ENCODE measurements around the gene NXF1.
"Not testable (repeated sequence)": the region's sequence is repeated elsewhere in the genome, so short reads cannot be mapped to it uniquely, and the experiment has no call there.

The NXF1 gene

GRCh38 chr11:62831520-62832335 is 26.5 kb upstream of the NXF1 start, which contains the start of gene STX5:
STX5 (minus strand) TSS chr11:62832051; CDS start chr11:62831243, 808 bp downstream.
- DNase-seq = peak; percentile 98

- DNase-seq = no peak
Observed at GRCh38 chr11:62830904-62831519, 25.8 kb upstream of the NXF1 start.

DNA sequence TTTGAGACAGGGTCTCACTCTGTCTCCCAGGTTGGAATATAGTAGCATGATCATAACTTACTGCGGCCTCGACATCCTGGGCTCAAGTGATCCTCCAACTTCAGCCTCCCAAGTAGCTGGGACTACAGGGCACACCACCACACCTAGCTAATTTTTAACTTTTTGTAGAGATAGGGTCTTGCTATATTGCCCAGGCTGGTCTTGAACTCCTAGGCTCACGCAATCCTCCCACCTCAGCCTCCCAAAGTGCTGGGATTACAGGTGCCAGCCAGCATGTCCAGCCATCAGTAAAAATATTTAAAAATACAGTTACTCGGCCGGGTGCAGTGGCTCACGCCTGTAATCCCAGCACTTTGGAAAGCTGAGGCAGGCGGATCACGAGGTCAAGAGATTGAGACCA is 22.9 kb upstream of the NXF1 start:
- DNase-seq = not testable (repeated sequence)

DNA sequence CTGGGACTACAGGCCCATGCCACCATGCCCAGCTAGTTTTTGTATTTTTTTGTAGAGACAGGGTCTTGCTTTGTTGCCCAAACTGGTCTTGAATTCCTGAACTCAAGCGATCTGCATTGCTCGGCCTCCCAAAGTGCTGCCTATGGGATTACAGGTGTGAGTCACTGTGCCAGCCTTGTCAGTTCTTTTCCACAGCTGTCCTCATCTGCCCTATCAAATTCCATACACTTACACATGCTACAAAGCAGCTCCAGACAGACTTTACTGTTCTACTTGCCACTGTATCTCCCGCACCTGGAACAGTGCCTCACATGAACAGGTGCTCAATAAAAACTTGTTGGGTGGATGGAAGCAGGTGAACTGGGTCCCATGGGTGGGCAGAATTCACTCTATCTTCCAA is 18.4 kb upstream of the NXF1 start:
- no peak for DNase-seq

DNA sequence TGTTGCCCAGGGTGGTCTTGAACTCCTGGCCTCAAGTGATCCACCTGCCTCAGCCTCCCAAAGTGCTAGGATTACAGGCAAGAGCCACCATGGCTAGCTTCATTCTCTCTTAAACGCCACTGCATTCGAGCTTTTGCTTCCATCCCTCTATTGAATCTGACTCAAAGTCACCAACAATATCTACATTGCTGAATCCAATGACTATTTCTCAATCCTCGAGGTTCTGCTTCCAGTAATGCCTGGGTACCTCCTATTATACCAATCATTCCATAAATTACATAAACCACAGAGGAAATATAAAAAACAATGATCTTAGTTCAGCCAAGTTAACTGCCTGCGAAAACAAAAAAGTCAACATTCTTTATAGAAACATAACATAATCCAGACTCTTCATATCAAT is 11.9 kb upstream of the NXF1 start:
- DNase-seq = no peak

- no peak for DNase-seq
Observed at GRCh38 chr11:62816557-62816956, 11.3 kb upstream of the NXF1 start.

DNA sequence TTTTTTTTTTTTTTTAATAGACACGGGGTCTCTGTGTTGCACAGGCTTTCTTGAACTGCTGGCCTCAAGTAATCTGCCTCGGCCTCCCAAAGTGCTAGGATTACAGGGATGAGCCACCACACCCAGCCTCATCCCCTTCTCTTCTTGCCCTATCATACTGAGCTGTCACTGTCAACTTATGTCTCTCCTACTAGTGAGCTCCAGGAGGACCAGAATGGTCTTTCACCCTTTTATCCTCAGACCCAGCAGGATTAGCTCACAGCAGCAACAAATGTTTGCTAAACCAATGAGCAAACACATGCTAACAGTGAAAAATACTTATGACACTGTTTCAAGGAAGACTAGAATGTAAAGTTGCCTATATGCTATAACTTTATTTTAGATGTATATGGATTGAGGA is 6.4 kb upstream of the NXF1 start:
- DNase-seq = no peak

- DNase-seq = no peak
Observed at GRCh38 chr11:62810748-62811147, 5.5 kb upstream of the NXF1 start.

DNA sequence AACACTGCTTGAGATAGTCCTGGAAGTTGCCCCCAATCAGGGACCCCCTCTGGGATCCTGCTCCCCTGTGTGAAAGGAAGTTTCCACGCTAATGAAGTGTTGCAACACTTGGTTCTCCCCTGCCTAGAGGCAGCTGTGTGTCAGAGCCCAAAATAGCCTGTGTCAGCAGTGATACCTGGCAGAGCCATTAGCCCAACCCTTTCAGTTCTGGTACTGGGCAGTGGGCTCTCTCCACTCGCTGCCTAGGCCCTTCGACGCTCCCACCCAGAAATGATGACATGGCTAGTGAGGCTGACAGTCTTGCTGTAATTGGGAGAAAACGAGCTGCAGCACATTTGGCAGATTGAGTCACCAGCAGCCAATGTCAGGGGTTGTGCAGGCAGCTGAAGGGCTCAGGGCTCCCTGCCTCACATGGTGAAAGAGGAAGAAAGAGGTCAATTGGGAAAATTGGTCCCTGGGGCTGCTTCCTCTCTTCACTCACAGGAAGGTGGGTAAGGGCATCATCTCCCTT is 1.4 kb upstream of the NXF1 start:
- no peak for DNase-seq

GRCh38 chr11:62805961-62806441 is 761 bp upstream of the NXF1 start:
- no peak for DNase-seq

- no peak for DNase-seq
Observed at GRCh38 chr11:62804310-62805075, 747 bp downstream of the NXF1 start.

DNA sequence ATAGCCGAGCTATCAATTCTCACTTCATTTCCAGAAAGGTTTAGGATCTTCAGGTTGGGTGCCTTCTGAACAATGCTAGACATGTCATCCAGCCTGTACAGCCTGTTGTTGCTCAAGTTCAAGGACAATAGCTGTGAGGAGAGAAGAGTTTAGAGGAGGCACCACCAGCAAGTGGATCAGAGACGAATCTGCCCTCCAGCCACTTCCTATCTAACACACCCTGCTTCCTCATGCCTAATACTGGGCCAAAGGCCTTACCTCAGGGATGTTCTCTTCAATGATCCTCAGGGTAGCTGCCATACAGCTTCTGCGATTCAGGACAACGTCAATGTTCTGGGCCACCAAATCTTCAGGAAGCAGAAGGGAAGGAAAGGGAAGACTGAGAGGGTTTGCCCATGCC is 4.2 kb downstream of the NXF1 start:
- no peak for DNase-seq

GRCh38 chr11:62799486-62799885 is 5.8 kb downstream of the NXF1 start:
- no peak for DNase-seq

DNA sequence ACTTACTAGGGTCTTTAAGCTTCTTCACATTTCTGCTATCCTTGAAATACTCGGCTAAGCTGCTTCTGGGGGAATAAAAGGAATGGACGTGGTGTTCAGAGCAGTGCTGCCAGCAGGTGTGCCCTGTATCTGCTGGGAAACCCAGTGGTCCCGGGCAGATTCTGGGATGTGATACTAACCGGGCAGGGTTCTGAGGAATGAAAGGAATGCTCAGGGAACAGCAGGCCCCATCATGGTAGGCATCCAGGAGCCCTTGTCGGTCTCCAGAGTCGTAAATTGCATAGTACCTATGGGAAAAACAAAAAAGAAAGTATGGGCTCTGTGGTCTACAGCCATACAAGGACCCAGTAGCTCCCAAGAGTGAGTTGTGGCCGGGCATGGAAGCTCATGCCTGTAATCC is 9.0 kb downstream of the NXF1 start:
- no peak for DNase-seq

GRCh38 chr11:62794201-62794775 is 11.0 kb downstream of the NXF1 start:
- no peak for DNase-seq

GRCh38 chr11:62792202-62792575 is 13.1 kb downstream of the NXF1 start:
- DNase-seq = no peak

DNA sequence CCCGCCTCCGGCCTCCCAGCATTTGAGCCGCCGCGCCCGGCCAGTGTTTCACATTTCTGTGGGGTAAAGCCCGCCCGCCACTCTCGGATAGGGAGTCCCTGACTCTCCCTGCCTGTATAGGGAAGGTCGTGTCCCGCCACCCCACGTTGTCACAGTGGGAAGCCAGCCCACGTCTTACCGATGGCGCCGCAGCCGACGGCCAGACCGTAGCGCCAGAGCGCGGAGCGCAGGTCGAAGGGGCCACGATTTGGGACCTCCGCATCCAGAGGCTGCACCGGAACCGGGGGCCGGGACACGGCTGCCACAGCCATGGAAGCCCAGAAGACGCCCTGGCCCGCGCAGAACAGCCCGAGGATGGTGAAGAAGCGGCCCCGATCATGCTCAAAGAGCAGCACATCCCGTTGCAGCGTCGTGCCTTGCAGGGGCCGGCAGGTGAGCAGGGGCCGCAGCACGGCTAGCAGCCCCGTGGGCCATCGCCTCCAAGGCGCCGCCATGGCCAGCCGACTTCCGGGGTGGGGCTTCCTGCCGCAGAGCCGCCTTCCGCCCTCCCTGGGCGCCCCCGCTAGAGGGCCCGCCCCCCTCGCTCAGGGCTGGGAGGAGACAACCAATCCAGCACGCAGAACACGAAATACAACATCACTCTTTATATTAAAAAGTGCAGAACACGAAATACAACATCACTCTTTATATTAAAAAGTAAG is 13.6 kb downstream of the NXF1 start, which contains the start of gene TMEM223:
TMEM223 (minus strand) TSS at position 506 of the 701 bp plus-strand sequence; CDS start at position 494, 12 bp downstream.
- peak; percentile 73 for DNase-seq

DNA sequence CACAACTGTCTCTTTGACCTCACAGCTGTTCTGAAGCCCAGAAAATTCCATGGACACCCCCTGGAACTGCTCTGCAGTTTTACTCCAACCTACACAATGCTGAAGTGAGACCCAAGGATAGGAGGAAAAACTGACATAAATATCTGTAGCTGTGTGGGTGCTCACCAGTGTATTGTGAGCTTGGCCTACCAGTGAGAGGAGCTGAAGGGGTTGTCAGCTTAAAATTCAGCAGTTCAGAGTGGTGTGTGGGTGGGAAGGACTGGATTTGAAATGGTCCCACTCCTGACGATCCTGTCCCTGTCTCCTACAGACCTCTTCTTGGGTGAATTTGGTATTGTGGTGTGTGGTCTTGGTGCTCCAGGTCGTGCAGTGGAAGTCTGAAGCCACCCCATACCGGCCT is 15.7 kb downstream of the NXF1 start:
- no peak for DNase-seq

GRCh38 chr11:62788991-62789390 is 16.2 kb downstream of the NXF1 start:
- DNase-seq = no peak

DNA sequence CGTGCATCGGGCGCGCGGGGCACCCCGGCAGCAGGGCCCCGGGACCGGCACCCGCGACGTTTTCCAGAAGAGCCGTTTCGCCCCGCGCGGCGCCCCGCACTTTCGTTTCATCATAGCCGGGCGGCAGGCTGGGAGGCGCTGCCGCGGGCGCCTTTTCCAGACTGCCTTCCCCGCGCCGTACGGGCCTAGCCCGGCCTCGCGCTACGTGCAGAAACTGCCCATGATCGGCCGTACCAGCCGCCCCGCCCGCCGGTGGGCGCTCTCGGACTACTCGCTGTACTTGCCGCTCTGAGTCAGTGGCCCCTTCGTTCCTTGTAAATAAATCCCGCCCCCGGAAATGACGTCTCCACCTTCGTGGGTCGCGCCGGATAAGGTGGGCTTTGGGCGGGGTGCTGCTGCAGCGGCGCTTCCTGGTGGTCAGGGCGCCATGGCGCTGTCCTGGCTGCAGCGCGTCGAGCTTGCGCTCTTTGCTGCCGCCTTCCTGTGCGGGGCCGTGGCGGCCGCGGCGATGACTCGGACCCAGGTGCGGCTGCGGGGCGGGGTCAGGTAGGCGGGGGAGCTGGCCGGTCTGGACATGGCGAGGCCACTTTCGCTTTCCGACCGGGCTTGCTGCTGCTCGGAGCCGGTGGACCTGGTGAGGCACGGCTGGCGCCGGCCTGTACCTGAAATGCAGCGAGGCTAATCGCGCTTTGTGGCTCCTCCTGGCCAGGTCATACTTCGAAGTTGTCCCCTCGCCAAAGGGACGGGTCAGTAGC is 18.1 kb downstream of the NXF1 start, which contains the start of gene TMEM179B:
TMEM179B (plus strand) TSS at position 398 of the 755 bp plus-strand sequence; CDS start at position 428, 30 bp downstream.
- DNase-seq = peak; percentile 93

DNA sequence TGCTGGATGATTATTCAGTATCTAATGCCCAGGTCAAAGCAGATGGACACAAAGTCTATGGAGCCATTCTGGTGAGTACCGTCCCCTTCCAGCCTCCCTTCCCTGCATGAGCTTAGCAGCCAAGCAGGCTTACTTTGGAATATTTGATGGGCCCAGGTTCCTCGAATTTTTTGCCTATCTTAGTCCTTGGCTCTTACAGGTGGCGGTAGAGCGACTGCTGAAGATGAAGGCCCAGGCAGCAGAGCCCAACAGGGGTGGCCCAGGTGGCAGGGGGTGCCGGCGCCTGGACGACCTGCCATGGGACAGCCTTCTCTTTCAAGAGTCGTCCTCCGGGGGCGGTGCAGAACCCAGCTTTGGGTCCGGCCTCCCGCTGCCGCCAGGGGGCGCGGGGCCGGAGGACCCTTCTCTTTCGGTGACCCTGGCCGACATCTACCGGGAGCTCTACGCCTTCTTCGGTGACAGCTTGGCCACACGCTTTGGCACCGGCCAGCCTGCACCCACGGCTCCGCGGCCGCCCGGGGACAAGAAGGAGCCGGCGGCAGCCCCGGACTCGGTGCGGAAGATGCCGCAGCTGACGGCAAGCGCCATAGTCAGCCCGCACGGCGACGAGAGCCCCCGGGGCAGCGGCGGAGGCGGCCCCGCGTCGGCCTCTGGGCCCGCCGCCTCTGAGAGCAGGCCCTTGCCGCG is 18.8 kb downstream of the NXF1 start:
- DNase-seq = peak; percentile 61

Measured in DMS79 treated with DMSO at 0.1 percent for 48 hours (cell line).